GM12801 (cell line): Measurements from ENCODE around the gene SLC6A5.

Source experiments
- CTCF ChIP-seq: IDR thresholded peaks from one replicate; pipeline ENCODE4 v1.5.1; 2011; ENCODE audit warnings: control low read depth; ENCODE audit not compliant: insufficient read length; ENCODE audit errors: extremely low read depth

The SLC6A5 gene

DNA sequence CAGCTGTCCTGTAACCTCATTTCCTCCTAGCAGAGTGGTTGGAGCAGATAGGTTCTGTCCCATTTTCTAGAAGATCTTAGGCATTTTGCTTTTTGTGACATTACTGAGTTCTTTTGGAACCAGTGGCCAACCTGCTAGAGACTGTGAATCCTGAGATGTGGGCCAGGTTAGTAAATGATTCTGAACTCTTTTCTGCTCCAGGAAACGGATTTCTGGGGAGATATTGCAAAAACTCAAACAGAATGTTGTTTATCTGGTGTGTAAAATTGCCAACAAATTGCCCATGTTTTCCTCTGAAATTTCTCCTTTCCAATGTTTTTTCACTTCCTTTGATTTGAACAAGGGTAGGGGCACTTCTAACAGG, 32.7 kb downstream of the SLC6A5 start:
- no peak for TF ChIP-seq CTCF

DNA sequence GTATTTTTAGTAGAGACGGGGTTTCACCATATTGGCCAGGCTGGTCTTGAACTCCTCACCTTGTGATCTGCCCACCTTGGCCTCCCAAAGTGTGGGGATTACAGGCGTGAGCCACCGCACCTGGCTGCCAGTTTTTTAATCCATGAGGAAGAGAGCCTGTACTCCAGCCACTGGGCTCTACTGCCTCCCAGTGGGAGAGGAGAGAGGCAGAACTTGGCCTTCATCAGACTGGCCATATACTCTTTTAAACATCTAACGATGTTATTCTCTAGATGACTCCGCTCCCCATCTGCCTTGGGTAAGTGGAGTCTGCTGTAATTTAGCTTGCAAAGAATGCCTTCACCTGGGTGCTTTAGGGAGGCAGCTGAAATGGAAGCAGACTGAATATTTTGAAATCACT, 34.6 kb downstream of the SLC6A5 start:
- TF ChIP-seq CTCF = no peak

DNA sequence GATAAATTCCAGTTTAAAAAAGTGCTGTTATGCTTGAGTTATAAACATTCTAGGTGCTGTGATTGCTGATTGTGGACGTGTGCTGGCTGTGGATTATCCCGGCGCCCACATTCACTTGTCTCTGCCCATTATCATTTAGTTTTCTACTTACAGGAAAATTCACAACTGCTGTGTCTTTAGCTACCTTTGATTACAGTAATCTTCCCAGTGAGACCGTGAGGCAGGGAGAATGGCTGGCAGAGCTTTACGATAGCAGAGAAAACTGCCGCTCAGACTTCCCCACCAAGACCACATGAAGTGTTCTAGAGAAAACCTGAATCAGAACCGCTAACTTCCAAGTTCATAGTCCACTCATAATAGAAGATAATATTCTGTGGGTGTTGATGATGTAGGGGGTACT, 35.4 kb downstream of the SLC6A5 start:
- no peak for TF ChIP-seq CTCF

- no peak for TF ChIP-seq CTCF
These were observed 38.7 kb downstream of the SLC6A5 start for GRCh38 chr11:20638074-20638473.

DNA sequence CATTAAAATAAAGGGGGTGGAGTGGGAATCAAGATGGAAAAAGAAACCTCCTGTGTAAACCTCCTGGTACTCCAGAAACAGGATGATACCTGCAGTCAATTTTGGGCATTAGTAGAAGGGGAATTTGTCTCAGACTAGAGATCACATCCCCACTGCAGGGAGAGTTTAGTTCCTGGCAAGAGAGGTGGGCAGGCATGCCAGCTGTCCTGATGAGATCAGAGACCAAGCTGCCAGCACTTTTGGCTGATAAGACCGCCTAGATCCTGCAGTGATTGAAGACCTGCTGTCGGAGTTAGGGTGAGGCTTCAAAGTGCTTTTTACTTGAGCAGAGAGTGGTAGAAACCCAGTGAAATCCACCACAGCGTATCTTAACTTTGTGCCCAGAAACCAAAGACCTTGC, 40.3 kb downstream of the SLC6A5 start:
- no peak for TF ChIP-seq CTCF

DNA sequence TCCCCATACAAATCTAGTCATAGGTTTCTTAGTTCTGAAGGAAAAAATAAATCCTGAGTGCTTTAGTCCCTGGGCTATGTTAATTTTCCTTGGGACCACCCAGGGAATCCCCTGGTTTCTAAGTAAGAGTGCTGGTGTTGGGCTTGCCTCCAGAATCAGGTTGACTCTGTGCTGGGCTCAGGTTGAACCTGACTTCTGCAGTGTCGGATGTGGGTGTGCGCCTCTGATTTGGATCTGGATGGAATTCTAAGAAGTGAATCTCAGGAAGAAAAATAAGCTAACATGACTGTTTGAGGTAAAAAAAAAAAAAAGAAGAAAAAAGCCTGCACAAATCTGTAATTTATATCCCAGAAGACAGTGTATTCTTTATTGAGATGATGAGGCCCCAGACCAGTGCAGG, 41.0 kb downstream of the SLC6A5 start:
- TF ChIP-seq CTCF = no peak

DNA sequence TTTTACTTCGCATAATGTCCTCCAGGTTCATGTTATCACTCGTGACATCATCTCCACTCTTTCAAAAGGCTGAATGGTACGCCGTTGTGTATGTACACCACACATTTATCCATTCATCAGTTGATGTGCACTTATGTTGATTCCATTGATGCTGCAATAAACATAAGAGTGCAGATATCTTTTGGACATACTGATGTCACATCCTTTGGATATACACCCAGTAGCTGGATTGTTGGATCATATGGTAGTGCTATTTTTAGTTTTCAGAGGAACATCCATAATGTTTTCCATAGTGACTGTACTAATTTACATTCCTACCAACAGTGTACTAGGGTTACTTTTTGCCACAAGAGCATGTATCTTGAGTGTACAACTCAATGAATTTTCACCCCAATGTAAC, 45.0 kb downstream of the SLC6A5 start:
- no peak for TF ChIP-seq CTCF

DNA sequence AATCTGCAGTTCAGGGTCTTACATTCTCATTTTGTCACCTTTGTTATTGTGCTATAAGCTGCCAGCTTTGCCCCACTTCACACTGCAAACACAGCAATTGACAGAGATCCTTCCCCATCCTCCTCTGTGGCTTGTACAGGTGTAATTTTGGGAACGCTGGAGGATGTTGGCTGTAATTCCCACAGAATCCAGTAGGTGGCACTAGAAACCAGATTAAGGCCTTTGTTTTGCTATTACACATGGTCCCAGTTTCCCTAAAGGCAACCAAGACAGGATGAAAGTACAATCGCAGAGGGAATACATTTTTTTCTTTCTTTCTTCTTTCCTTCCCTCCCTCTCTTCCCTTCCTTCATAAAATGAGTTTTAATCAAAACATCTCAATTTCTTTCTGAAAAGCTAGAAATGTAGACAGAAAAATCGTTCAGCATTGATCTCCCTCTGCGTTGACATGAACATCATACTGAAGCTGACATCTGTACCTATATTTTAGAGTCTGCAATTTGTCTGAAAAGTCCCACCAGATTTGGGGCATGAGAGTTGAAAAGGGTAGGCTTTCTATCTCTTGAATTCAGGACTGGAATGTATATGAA, 48.7 kb downstream of the SLC6A5 start:
- TF ChIP-seq CTCF = peak; percentile 72
